Neuron (in vitro differentiated cells): ENCODE measurements around the gene SMAD2.
"Not testable (repeated sequence)": the region's sequence is repeated elsewhere in the genome, so short reads cannot be mapped to it uniquely, and the experiment has no call there.

ENCODE experiments used
- H2AFZ ChIP-seq: one replicate; pipeline ENCODE4 v1.6.1; 2013; ENCODE audit warnings: low read depth, mild to moderate bottlenecking, inconsistent platforms, low read length, moderate library complexity
- H3K27me3 ChIP-seq: one replicate; pipeline ENCODE4 v1.6.1; 2013; ENCODE audit warnings: low read length; ENCODE audit not compliant: insufficient read depth
- H3K36me3 ChIP-seq: one replicate; pipeline ENCODE4 v1.6.1; 2013; ENCODE audit warnings: low read length; ENCODE audit not compliant: insufficient read depth
- H3K4me1 ChIP-seq: one replicate; pipeline ENCODE4 v1.6.1; 2013; ENCODE audit warnings: low read length; ENCODE audit not compliant: insufficient read depth
- H3K4me3 ChIP-seq: 2 replicates; pipeline ENCODE4 v1.5.1; 2013; ENCODE audit warnings: mild to moderate bottlenecking, low read length, moderate library complexity
- H3K9me3 ChIP-seq: one replicate; pipeline ENCODE4 v1.6.1; 2013; ENCODE audit warnings: low read length

Gene SMAD2

DNA sequence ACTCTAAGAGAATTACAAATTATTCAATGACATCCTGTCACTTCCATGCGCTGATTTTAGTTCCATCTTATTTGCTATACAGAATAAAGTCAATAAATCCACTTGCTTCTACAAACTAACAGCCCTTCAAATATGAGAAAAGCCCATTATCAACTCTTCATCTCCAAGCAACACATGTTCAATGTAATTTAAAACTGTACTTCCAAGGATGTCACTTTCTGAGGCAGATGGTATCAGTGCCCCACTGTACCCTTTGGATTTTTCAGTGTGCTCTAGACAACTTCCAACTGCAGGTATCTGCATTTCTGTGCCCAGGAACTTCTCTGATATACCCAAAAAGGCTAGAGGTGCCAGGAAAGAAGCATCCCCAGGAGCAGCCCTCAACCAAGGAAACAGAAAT lies 87.6 kb downstream of the SMAD2 start:
- no peaks in the 10 kb centered on the region for H3K27me3 ChIP-seq
- H3K4me1 ChIP-seq, result no peaks in the 10 kb centered on the region
- H3K9me3 ChIP-seq, result no peaks in the 10 kb centered on the region
- no peak overlapping the region for H3K4me3 ChIP-seq
- peaks cover 81% of the 10 kb centered on the region for H3K36me3 ChIP-seq
- H2AFZ ChIP-seq, result no peak overlapping the region

DNA sequence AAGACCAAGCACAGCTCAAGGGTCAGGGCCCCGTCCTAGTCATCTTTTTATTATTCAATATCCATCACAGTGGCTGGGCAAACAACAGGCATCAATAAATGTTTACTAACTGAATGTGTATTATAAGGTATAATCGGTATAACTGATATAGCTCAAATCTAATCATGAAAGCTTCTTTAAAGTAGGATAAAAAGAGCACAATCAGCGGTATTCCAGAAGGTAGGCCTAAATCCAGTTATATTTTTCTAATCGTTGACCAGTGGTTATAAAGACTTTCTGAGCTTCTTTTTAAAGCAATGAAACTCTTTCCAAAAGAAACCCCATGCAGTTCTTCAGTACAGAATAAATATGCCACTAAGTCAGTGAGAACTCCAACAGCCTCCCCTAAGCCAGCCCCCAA lies 92.1 kb downstream of the SMAD2 start:
- H3K9me3 ChIP-seq, result no peaks in the 10 kb centered on the region
- no peaks in the 10 kb centered on the region for H3K27me3 ChIP-seq
- no peaks in the 10 kb centered on the region for H3K4me1 ChIP-seq
- H3K36me3 ChIP-seq, result peaks cover 67% of the 10 kb centered on the region
- H2AFZ ChIP-seq, result no peak overlapping the region
- H3K4me3 ChIP-seq, result no peak overlapping the region

DNA sequence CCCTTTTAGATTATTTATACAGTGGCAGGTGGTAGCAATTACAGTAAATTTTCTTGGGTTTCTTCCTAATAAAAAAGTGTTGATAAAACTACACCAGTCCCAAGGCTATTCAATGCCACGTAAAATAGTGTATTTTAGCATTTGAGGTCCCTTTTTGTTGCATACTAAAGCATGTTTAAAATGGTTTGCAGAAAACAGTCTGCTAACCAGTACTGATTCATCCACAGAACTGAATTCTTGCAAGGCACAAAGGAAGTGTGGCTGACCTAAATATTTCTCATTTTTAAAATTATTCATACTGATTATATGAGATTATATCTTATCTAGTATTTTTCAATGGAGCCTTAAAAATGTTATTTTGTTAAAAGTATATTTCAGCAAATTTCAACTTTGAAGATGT lies 98.1 kb downstream of the SMAD2 start:
- Histone ChIP-seq H3K36me3 (peaks cover 14% of the 10 kb centered on the region), H3K4me3 (no peak overlapping the region), H3K4me1 (no peaks in the 10 kb centered on the region), H2AFZ (no peak overlapping the region), H3K27me3 (no peaks in the 10 kb centered on the region), H3K9me3 (peaks cover 3% of the 10 kb centered on the region)

DNA sequence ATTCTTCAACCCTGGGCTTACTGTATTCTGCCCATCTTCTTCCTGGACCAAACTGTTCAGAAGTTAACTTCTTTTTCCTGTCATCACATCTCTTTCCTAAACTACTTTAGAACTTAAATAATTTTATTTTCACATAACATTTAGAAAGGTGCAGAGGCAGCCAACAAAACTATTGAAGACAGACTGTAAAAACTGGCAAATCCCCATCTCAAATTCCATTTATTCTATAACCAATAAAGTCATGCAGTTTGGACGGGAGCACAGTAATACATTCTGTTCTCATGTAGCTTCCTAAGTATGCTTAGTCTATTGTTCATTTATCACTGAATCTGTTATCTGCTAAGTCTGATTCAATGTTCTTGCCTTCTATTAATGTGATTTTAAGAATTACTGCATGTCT lies 99.1 kb downstream of the SMAD2 start:
- Histone ChIP-seq H2AFZ (no peak overlapping the region), H3K9me3 (peaks cover 4% of the 10 kb centered on the region), H3K27me3 (no peaks in the 10 kb centered on the region), H3K36me3 (peaks cover 11% of the 10 kb centered on the region), H3K4me3 (no peak overlapping the region), H3K4me1 (no peaks in the 10 kb centered on the region)

DNA sequence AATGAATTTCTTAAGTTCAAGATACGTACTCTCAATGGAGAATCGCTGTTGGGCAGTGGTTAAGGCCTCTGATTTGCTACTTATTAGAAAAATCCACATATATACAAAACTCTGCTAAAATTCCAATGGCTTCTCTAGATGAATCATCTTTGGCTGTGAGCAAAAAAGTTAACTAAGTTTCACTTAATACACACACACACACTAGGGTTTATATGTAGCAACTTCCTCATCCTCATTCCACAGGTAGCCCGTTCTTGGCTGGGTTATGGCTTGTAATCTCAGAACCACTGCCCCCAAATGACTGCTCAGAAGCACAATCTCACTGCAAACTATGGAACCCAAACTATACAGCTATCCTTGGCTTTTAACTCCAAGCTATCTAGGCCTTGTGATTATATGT lies 99.7 kb downstream of the SMAD2 start:
- Histone ChIP-seq H3K4me1 (no peaks in the 10 kb centered on the region), H3K4me3 (no peak overlapping the region), H2AFZ (no peak overlapping the region), H3K36me3 (peaks cover 12% of the 10 kb centered on the region), H3K9me3 (peaks cover 10% of the 10 kb centered on the region), H3K27me3 (no peaks in the 10 kb centered on the region)

DNA sequence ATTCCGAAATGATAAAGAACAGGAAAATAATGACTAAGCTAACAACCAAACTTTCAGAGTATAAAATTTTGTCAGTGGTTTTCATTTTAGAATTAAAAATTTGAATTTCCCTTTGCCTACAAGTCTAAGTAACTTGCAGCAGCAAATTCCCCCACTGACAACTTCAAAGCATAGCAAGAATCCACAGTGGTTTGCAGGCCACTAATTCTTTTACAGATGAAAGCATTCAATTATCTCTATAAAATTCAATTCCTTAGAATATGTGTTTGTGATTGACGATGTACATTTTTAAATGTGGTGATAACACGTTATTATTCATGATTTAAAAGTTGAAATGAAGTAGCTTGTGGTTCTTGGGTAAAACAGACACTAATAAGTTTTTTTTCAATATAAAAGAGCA lies 100.6 kb downstream of the SMAD2 start:
- H3K27me3 ChIP-seq, result no peaks in the 10 kb centered on the region
- H3K36me3 ChIP-seq, result peaks cover 14% of the 10 kb centered on the region
- H3K4me1 ChIP-seq, result no peaks in the 10 kb centered on the region
- H3K9me3 ChIP-seq, result peaks cover 14% of the 10 kb centered on the region
- H2AFZ ChIP-seq, result no peak overlapping the region
- no peak overlapping the region for H3K4me3 ChIP-seq

DNA sequence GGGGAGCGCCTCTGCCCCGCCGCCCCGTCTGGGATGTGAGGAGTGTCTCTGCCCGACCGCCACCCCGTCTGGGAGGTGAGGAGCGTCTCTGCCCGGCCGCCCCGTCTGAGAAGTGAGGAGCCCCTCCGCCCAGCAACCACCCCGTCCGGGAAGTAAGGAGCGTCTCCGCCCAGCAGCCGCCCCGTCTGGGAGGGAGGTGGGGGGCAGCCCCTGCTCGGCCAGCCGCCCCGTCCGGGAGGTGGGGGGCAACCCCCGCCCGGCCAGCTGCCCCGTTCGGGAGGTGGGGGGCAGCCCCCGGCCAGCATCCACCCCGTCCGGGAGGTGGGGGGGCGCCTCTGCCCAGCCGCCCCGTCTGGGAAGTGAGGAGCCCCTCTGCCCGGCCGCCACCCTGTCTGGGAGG lies 102.4 kb downstream of the SMAD2 start:
- H3K4me1 ChIP-seq, H3K27me3 ChIP-seq, H3K36me3 ChIP-seq, H3K4me3 ChIP-seq, H2AFZ ChIP-seq: not testable (repeated sequence)
- peaks cover 14% of the 10 kb centered on the region for H3K9me3 ChIP-seq

DNA sequence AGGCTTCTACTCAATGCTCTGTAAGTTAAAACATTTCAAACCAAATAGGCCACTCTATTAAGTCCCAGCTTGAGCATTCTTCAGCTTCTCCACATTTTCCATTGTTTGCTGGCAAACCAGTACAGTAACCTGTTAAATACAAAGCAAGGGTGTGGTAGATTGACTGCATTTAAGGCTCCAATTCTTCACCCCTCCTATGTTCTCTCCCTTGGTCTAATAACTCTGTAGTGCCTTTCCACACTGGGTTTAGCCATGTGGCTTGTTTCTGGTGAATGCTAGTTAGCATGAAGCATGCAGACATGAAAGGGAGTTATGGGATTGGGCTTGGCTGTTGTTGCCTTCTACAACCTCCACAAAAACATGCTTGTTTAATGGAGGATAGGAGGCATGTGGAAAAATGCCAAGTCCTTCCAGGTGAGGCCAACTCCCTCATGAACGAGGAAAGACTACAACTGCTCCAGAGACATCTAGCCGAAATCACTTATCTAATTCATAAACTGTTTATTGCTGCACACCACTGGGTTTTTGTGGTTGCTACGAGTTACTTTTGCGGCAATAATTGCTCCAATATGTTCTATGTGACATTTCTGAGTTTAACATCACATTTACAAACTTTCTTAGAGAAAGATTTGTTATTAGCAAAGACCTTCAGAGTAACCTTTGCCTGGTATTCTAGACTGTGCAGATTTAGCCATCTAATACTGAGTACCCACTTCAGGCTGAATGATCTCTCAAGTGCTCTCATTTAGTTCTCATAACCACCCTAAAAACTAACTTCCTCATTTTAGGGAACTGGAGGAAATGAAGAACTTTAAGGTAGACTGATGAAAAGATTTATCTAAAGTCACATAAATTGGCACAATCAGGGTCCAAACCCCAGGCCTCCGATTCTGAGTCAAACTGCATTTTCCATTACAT lies 104.0 kb downstream of the SMAD2 start:
- Histone ChIP-seq H2AFZ (no peak overlapping the region), H3K36me3 (peaks cover 12% of the 10 kb centered on the region), H3K4me1 (no peaks in the 10 kb centered on the region), H3K9me3 (peaks cover 14% of the 10 kb centered on the region), H3K27me3 (no peaks in the 10 kb centered on the region), H3K4me3 (no peak overlapping the region)

DNA sequence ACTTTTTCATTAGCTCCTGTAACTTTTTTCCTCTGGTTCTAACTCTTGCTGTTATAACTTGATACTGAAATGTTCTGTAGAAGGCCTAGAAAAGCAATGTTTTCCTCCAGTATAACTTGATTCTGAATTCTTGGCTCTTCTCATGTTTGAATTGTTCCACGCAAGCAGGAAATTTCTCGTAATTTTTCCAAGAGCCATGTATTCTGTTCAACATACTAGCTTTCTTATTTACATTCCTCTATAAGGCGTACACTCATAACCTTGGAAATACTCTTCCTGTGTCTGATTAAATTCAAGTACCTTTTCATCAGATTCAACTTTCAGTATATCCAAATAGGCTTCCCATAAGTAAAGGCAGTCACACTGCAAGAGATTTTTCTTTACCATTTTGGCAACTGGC lies 109.1 kb downstream of the SMAD2 start:
- Histone ChIP-seq H3K9me3 (peaks cover 9% of the 10 kb centered on the region), H2AFZ (no peak overlapping the region), H3K27me3 (no peaks in the 10 kb centered on the region), H3K36me3 (peaks cover 11% of the 10 kb centered on the region), H3K4me3 (no peak overlapping the region), H3K4me1 (peaks cover 5% of the 10 kb centered on the region)

DNA sequence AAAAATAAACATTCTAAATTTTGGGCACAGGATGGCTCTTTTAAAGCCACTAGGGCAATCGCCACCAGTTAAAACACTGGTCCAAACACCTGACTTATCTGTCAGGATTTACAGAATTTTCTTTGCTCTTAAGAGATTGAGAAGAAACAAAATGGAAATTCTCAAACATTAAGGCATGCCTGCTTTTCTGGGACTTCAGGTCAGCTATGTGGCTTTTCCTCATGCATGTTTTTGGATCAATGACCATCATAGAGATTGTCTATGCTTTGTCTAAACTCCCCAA lies 112.7 kb downstream of the SMAD2 start:
- Histone ChIP-seq H3K9me3 (no peaks in the 10 kb centered on the region), H3K4me3 (no peak overlapping the region), H3K4me1 (peaks cover 5% of the 10 kb centered on the region), H3K36me3 (peaks cover 2% of the 10 kb centered on the region), H3K27me3 (no peaks in the 10 kb centered on the region), H2AFZ (no peak overlapping the region)

DNA sequence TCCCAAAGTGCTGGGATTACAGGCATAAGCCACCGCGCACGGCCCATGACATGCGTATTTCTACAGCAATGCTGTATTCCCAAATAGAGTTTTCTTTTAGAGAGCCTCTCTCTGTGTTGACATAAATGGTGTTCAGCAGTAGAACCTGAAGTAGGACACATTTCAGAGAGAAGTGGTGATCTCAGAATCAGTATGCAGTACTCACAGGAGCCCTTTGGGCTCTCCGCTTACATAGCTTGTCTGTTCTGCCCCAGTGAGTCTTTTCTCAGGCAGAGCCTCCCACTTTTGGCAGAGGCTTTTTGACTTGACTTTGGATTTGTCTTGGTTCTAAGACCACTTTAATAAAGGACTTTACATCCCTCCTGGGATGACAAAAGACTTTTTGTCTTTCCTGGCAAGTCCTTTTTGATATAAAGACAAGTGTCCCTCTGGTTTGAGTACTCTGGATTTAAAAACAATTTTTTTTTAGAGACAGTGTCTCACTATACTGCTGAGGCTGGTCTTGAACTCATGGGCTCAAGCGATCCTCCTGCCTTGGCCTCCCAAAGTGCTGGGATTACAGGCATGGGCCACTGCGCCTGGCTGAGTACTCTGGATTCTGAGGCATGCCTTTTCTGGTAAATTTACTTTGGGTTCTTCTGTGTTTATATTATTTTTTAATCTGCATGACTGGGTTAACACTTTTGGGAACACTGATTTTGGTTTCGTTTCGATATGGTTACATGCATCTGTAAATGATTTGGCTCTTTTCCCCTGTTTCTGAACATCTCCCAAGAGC lies 113.3 kb downstream of the SMAD2 start:
- no peak overlapping the region for H3K4me3 ChIP-seq
- no peaks in the 10 kb centered on the region for H3K9me3 ChIP-seq
- no peaks in the 10 kb centered on the region for H3K27me3 ChIP-seq
- peaks cover 5% of the 10 kb centered on the region for H3K4me1 ChIP-seq
- no peak overlapping the region for H2AFZ ChIP-seq
- peaks cover 2% of the 10 kb centered on the region for H3K36me3 ChIP-seq

DNA sequence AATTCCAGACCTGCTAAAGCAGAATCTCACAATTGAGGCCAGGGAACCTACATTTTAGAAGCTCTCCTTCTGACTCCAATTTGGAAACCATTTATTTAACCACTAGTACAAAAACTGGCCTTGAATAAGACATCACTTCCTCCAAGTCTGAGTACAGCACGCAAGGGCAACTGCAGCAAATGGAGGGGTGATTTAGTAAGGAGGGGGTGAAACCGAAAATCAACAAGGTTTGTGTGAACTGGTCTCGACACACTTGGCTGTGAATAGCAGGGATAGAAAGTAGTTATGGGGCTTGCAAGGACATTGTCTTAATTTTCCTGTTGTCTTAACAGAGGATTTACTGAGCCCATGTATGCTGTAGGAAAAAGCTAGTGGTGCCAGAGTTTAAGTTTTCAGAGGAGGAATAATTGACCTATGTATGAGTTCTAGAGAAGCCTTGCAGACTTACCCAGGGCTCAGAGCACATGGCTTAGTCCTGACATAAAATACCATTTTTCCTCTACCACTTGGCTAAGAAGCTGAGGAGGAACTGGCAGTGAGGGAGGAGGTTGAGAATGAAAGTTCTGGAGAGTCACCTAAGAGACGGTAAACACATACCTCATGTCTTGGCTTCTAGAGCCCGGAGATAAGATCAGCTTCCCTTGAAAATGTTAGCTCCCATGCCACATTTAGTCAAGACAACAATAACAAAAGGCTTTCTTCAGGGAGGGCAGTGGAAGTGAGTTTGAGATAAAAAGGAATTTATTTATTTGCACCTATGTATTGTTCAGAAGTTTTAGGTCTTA lies 114.8 kb downstream of the SMAD2 start:
- Histone ChIP-seq H3K9me3 (no peaks in the 10 kb centered on the region), H3K4me1 (peaks cover 5% of the 10 kb centered on the region), H3K27me3 (no peaks in the 10 kb centered on the region), H3K4me3 (no peak overlapping the region), H2AFZ (no peak overlapping the region), H3K36me3 (no peaks in the 10 kb centered on the region)

DNA sequence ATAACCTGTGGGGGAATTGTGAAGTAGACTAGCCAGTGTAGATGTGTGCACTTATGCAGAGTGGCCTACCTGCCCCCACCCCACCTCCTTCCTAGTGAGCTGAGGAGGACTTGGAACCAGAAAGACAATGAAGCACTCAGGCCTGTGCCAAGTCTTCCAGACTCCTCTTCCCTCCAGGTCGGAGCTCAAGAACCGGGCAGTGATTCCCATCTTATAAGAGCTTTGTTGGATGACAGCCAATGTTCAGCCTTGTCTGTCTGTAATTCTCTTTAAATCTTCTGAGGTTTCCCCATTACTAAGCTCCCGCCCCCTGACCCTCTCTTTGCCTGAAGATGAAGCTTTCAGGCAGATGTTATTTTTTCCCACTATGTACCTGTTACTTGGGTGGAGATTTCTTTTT lies 121.0 kb downstream of the SMAD2 start:
- H2AFZ ChIP-seq, result no peak overlapping the region
- H3K4me3 ChIP-seq, result no peak overlapping the region
- no peaks in the 10 kb centered on the region for H3K27me3 ChIP-seq
- H3K9me3 ChIP-seq, result no peaks in the 10 kb centered on the region
- H3K36me3 ChIP-seq, result no peaks in the 10 kb centered on the region
- no peaks in the 10 kb centered on the region for H3K4me1 ChIP-seq
